CD1c-positive myeloid dendritic cell (primary cell): ENCODE measurements around the gene ATAD3B.
"Not testable (repeated sequence)": the region's sequence is repeated elsewhere in the genome, so short reads cannot be mapped to it uniquely, and the experiment has no call there.

Experiments
- DNase-seq: peaks from one replicate; pipeline ENCODE4 v3.0.0-alpha.2; 2016; ENCODE audit errors: extremely low spot score

ATAD3B gene

GRCh38 chr1:1480488-1480867 lies 8.9 kb downstream of the ATAD3B start:
- not testable (repeated sequence) for DNase-seq

DNA sequence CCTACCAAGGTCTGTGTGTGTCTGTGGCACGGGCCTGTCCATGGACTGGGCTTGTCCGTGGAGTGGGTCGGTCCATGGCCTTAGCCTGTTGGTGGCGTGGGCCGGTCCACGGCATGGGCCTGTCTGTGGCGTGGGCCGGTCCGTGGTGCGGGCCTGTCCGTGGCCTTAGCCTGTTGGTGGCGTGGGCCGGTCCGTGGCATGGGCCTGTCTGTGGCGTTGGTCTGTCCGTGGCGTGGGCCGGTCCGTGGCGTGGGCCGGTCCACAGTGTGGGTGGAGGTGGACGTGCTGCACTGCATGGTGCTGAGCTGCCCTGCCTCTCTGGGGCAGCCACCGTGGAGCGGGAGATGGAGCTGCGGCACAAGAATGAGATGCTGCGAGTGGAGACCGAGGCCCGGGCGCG lies 10.2 kb downstream of the ATAD3B start:
- not testable (repeated sequence) for DNase-seq

GRCh38 chr1:1482856-1483255 lies 11.3 kb downstream of the ATAD3B start:
- no peak for DNase-seq

- DNase-seq: no peak
Observed at GRCh38 chr1:1483714-1484113, 12.1 kb downstream of the ATAD3B start.

GRCh38 chr1:1484976-1485750 lies 13.6 kb downstream of the ATAD3B start:
- not testable (repeated sequence) for DNase-seq

GRCh38 chr1:1485755-1486317 lies 14.3 kb downstream of the ATAD3B start:
- DNase-seq: not testable (repeated sequence)

GRCh38 chr1:1487701-1488100 lies 16.1 kb downstream of the ATAD3B start:
- no peak for DNase-seq

GRCh38 chr1:1489231-1489630 lies 17.7 kb downstream of the ATAD3B start:
- DNase-seq: no peak

DNA sequence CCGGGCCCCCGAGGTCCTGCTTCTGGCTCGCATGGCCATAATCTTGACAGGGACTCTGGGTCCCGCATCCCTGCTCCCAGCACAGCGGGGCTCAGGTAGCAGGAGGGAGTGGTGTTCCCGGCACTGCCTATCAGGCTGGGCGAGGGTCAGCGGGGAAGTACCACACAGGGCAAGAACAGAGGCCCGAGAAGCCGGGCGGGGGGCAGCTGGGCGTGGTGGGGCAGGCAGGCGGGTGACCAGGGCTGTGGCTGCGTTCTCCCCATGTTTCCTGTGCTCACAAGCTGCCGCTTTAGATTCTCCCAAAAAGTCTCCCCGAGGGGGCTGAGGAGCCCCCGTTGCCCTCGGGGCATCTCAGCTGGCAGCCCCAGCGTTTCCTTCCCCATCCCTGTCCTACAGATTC lies 18.3 kb downstream of the ATAD3B start:
- DNase-seq: no peak

- no peak for DNase-seq
Observed at GRCh38 chr1:1490633-1491230, 19.2 kb downstream of the ATAD3B start.

DNA sequence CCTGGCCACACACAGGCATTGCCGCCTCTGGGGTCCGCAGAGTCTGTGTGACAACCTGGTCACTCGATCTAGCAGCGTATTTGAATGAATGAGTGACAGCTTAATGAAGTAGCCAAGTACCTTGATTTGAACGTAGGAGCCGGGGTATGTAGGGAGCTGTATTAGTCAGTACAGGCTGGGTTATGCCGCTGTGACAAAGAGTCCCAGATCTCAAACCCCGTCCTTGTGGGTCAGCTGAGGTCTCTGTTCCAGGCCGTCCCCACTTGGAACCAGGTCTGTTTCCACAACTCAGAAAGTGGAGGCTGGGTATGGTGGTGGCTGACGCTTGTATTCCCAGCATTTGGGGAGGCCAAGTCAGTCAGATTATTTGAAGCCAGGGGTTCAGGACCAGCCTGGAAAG lies 20.0 kb downstream of the ATAD3B start:
- no peak for DNase-seq

DNA sequence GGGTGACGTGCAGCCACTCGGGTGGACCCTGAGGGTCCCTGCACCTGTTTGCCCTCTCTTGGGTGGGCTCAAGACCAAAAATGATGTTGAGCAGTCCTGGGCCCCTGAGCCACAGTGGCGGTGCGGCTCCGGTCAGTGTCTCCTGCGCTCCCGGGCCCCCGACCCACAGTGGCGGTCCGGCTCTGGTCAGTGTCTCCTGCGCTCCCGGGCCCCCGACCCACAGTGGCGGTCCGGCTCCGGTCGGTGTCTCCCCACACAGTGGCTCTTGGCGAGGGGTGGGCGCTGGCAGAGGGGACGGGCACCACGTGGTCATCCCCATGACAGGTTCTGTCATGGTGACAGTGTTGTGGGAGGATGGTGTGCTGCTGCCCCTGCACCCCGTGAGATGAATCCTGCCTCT lies 22.7 kb downstream of the ATAD3B start:
- DNase-seq: not testable (repeated sequence)

- not testable (repeated sequence) for DNase-seq
Observed at GRCh38 chr1:1495461-1495975, 24.0 kb downstream of the ATAD3B start.

DNA sequence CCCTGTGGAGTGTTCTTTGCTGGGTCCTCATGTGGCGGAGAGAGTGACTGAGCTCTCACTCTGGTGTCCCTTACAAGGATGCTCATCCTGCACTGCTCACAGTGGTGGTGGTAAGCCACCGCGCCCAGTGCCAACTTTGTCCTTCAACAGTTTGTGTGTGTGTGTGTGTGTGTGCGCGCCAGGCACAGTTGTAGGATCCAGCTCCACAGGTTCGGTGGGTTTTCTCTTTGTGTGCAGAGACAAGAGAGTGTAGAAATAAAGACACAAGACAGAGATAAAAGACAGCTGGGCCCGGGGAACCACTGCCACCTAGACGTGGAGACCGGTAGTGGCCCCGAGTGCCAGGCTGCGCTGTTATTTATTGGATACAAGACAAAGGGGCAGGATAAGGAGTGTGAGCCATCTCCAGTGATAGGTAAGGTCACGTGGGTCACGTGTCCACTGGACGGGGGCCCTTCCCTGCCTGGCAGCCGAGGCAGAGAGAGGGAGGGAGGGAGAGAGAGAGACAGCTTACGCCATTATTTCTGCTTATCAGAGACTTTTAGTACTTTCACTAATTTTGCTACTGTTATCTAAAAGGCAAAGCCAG lies 33.3 kb downstream of the ATAD3B start:
- DNase-seq: peak; percentile 56

- peak; percentile 31 for DNase-seq
Observed at GRCh38 chr1:1505366-1505798, 33.8 kb downstream of the ATAD3B start.

DNA sequence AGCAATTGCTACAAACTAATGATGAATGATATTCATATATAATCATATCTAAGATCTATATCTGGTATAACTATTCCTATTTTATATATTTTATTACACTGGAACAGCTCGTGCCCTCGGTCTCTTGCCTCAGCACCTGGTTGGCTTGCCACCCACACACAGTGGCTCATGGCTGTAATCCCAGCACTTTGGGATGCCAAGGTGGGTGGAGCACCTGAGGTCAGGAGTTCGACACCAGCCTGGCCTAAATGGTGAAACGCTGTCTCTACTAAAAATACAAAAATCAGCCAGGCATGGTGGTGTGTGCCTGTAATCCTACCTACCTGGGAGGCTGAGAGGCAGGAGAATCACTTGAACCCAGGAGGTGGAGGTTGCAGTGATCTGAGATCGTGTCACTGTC lies 34.2 kb downstream of the ATAD3B start:
- DNase-seq: not testable (repeated sequence)

- no peak for DNase-seq
Observed at GRCh38 chr1:1507305-1507704, 35.7 kb downstream of the ATAD3B start.

- not testable (repeated sequence) for DNase-seq
Observed at GRCh38 chr1:1508775-1509464, 37.4 kb downstream of the ATAD3B start.

- DNase-seq: not testable (repeated sequence)
Observed at GRCh38 chr1:1509465-1509850, 37.9 kb downstream of the ATAD3B start.

- DNase-seq: peak; percentile 1
Observed at GRCh38 chr1:1510912-1511532, 39.5 kb downstream of the ATAD3B start.

DNA sequence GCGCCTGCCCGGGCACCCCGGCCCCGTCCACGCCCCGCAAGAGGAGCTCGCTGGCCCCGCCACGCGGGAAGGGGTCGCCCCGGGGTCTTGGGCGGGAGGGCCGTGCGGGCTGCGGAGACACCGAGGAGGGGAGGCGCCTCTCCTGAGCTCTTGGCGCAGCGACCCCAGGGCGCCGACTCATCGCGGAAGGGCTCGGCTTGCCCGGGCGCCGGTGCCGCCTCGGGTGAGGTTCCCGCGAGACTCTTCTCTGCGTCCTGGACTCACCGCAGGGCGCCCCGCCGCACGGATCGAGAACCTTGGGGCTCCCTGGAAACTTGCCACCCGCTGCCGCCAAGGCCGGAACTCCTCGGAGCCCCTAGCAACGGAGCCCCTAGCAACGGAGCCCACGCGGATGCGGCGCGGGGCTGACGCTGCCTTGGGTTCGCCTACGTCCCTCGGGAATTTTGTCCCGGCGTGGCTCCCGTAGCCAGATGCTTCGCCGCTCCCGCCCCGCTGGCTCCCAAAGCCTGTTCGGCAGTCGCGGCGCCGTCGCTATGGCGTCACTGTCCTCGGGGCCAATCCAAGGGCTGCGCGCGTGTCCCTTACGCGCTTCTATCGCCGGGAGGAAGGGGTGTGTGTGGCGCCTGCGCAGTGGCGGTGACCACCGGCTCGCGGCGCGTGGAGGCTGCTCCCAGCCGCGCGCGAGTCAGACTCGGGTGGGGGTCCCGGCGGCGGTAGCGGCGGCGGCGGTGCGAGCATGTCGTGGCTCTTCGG lies 40.1 kb downstream of the ATAD3B start, which contains the start of gene ATAD3A:
ATAD3A (plus strand) TSS at position 630 of the 753 bp plus-strand sequence; CDS start at position 737, 107 bp downstream.
- peak; percentile 99 for DNase-seq
